GM23338 (cell line): ENCODE measurements around the gene EFCAB12. TPM values are rescaled to one million over a fixed set of nuclear protein-coding genes. Genes with fewer than 3 reads are reported as not detected.

Experiments
- ATAC-seq: fragments of 200-7000 bp; cut with Tn5 transposase; 3 replicates; pipeline ENCODE4 v1.9.1; 2020
- DNase-seq: peaks from one replicate; pipeline ENCODE4 v3.0.0-alpha.2; 2015; ENCODE audit warnings: low spot score
- H2AFZ ChIP-seq: fragments of 200-600 bp; sonication (generic); 2 replicates; pipeline ENCODE4 v1.8.0; 2016; ENCODE audit warnings: antibody characterized with exemption, mild to moderate bottlenecking, moderate library complexity
- H3F3A ChIP-seq: fragments of 200-600 bp; sonication (generic); replicated peaks from 2 replicates; pipeline ENCODE4 v1.8.0; 2017; ENCODE audit warnings: antibody characterized with exemption, mixed run types, low read depth
- H3K27ac ChIP-seq: fragments of 200-600 bp; sonication (generic); 2 replicates; pipeline ENCODE4 v1.6.1; 2016; ENCODE audit warnings: low read depth
- H3K27me3 ChIP-seq: fragments of 200-600 bp; sonication (generic); 2 replicates; pipeline ENCODE4 v1.8.0; 2016; ENCODE audit warnings: mild to moderate bottlenecking, mixed run types, moderate library complexity; ENCODE audit not compliant: insufficient read depth
- H3K36me3 ChIP-seq: fragments of 200-600 bp; sonication (generic); 2 replicates; pipeline ENCODE4 v1.8.0; 2016; ENCODE audit warnings: mild to moderate bottlenecking; ENCODE audit not compliant: insufficient read depth
- H3K4me1 ChIP-seq: fragments of 200-600 bp; sonication (generic); 2 replicates; pipeline ENCODE4 v1.8.0; 2016; ENCODE audit warnings: mild to moderate bottlenecking, moderate library complexity; ENCODE audit not compliant: insufficient read depth
- H3K4me2 ChIP-seq: fragments of 200-600 bp; sonication (generic); 2 replicates; pipeline ENCODE4 v1.7.1; 2017; ENCODE audit warnings: mixed run types
- H3K4me3 ChIP-seq: fragments of 200-600 bp; sonication (generic); 2 replicates; pipeline ENCODE4 v1.6.1; 2016; ENCODE audit warnings: mixed run types
- H3K79me2 ChIP-seq: fragments of 200-600 bp; sonication (generic); replicated peaks from 2 replicates; pipeline ENCODE4 v1.8.0; 2017; ENCODE audit warnings: mild to moderate bottlenecking; ENCODE audit not compliant: insufficient read depth
- H3K9me2 ChIP-seq: fragments of 200-600 bp; sonication (generic); 2 replicates; pipeline ENCODE4 v1.8.0; 2017; ENCODE audit not compliant: insufficient read depth
- H4K20me1 ChIP-seq: fragments of 200-600 bp; sonication (generic); replicated peaks from 2 replicates; pipeline ENCODE4 v1.8.0; 2017; ENCODE audit warnings: mild to moderate bottlenecking; ENCODE audit not compliant: insufficient read depth
- H3K27ac Mint-ChIP-seq: 2 replicates; pipeline ENCODE4 v1.8.0; 2020; ENCODE audit warnings: inconsistent platforms, mild to moderate bottlenecking, moderate library complexity, mixed read lengths
- H3K27me3 Mint-ChIP-seq: 3 replicates; pipeline ENCODE4 v1.8.0; 2022; ENCODE audit warnings: low read depth, mild to moderate bottlenecking, moderate library complexity, mixed read lengths, inconsistent platforms; ENCODE audit not compliant: insufficient read depth, poor library complexity
- H3K36me3 Mint-ChIP-seq: 3 replicates; pipeline ENCODE4 v1.8.0; 2021; ENCODE audit warnings: low read depth, mild to moderate bottlenecking, inconsistent platforms, moderate library complexity, mixed read lengths
- H3K4me1 Mint-ChIP-seq: 3 replicates; pipeline ENCODE4 v1.8.0; 2020; ENCODE audit warnings: mild to moderate bottlenecking, inconsistent platforms, mixed read lengths
- H3K4me3 Mint-ChIP-seq: 3 replicates; pipeline ENCODE4 v1.8.0; 2021; ENCODE audit warnings: moderate library complexity, mild to moderate bottlenecking, inconsistent platforms, mixed read lengths
- H3K9me3 Mint-ChIP-seq: 3 replicates; pipeline ENCODE4 v1.8.0; 2020; ENCODE audit warnings: moderate library complexity, mild to moderate bottlenecking, inconsistent platforms, mixed read lengths
- CREB1 ChIP-seq: fragments of 250-450 bp; sonication (Bioruptor Pico); IDR thresholded peaks from 2 replicates; pipeline ENCODE4 v1.5.0; 2020; ENCODE audit warnings: low read depth, mild to moderate bottlenecking, moderate library complexity
- EZH2 ChIP-seq: fragments of 200-600 bp; sonication (generic); IDR thresholded peaks from one replicate; pipeline ENCODE4 v1.8.0; 2017; ENCODE audit warnings: antibody characterized with exemption, mild to moderate bottlenecking, low read depth; ENCODE audit not compliant: unreplicated experiment
- EZH2phosphoT487 ChIP-seq: fragments of 200-600 bp; sonication (generic); IDR thresholded peaks from one replicate; pipeline ENCODE4 v1.8.1; 2018; ENCODE audit warnings: antibody characterized with exemption; ENCODE audit not compliant: unreplicated experiment
- JUNB ChIP-seq: IDR thresholded peaks from one replicate; pipeline ENCODE4 v1.6.1; 2016; ENCODE audit warnings: antibody characterized with exemption; ENCODE audit not compliant: unreplicated experiment
- NANOG ChIP-seq: IDR thresholded peaks from 2 replicates; pipeline ENCODE4 v1.6.1; 2016; ENCODE audit warnings: antibody characterized with exemption, borderline replicate concordance
- POLR2AphosphoS5 ChIP-seq: IDR thresholded peaks from 2 replicates; pipeline ENCODE4 v1.6.1; 2016; ENCODE audit warnings: antibody characterized with exemption, low read depth
- ZNF114 ChIP-seq: fragments of 250-450 bp; sonication (Bioruptor Pico); IDR thresholded peaks from 2 replicates; pipeline ENCODE4 v1.5.0; 2020; ENCODE audit warnings: mild to moderate bottlenecking, moderate library complexity
- ZNF331 ChIP-seq: fragments of 250-450 bp; sonication (Bioruptor Pico); IDR thresholded peaks from 2 replicates; pipeline ENCODE4 v1.5.0; 2020; ENCODE audit warnings: low read depth, mild to moderate bottlenecking, moderate library complexity
- polyA plus RNA-seq: library from polyadenylated mRNA; unstranded; fragments of >200 nt; fragmentation: Nextera tagmentation; extraction: Ambion mirVana; gene quantifications from 2 replicates; pipeline ENCODE4 v1.2.1, GENCODE V29; 2016
- total RNA-seq: library from RNA; depleted of rRNA; stranded (reverse); fragments of >200 nt; shearing (Covaris generic); gene quantifications from 2 replicates; pipeline ENCODE4 v1.2.3, GENCODE V29; 2014
- TF ChIP-seq, protein P1 (sequence below): fragments of 250-450 bp; sonication (Bioruptor Pico); IDR thresholded peaks from 2 replicates; pipeline ENCODE4 v1.5.0; 2020; ENCODE audit warnings: mild to moderate bottlenecking, moderate library complexity
- TF ChIP-seq, protein P2 (sequence below): IDR thresholded peaks from 2 replicates; pipeline ENCODE4 v1.6.1; 2016; ENCODE audit warnings: antibody characterized with exemption
- TF ChIP-seq, protein P3 (sequence below), 2 experiments: fragments of 200-600 bp in 1 of 2; sonication (generic) in 1 of 2; conservative IDR thresholded peaks; 2 replicates each; pipeline versions ENCODE4 v1.5.1 to v1.6.1; 2016 to 2017; ENCODE audit warnings: antibody characterized with exemption in 2 of 2, low read depth in 2 of 2, mild to moderate bottlenecking in 2 of 2, moderate library complexity in 1 of 2

Gene EFCAB12
- total and polyA plus RNA-seq, 2 experiments from 2014 or later = 0.24 to 0.65 TPM

DNA sequence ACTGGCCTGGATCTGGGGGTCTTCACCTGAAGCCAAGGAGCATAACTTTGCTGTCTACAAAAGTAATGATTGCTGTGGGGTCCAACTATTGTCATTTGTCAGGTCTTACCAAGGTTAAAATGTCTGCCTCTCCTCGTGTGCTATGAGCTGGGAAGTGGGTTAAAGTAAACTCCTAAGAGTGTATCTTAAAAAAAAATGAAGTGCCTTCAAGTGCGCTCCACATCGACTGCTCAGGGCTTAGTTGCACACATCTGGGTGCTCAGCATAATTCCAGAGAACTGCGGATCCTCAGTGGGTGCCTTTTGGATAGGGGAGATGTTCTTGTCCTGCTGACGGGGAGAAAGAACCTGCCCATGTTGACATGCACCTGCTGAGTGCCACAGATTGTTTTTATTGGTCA, 40.9 kb downstream of the EFCAB12 start:
- H3K4me3 ChIP-seq = no peak overlapping the region
- H2AFZ ChIP-seq = no peak overlapping the region
- Mint-ChIP-seq H3K4me1 (peaks cover 12% of the 10 kb centered on the region), H3K9me3 (no peaks in the 10 kb centered on the region), H3K27ac (no peak overlapping the region), H3K4me3 (no peak overlapping the region), H3K36me3 (peaks cover 51% of the 10 kb centered on the region), H3K27me3 (peaks cover 15% of the 10 kb centered on the region)
- ATAC-seq (no peak), DNase-seq (no peak)
- H3K9me2 ChIP-seq = no peaks in the 10 kb centered on the region
- H3K27ac ChIP-seq = no peak overlapping the region
- H3K36me3 ChIP-seq = peaks cover 7% of the 10 kb centered on the region
- H4K20me1 ChIP-seq = no peaks in the 10 kb centered on the region; the same call in 1 of the 2 replicates
- H3K4me2 ChIP-seq = no peak overlapping the region
- no peak for TF ChIP-seq ZNF114
- no peaks in the 10 kb centered on the region for H3K79me2 ChIP-seq
- peaks cover 6% of the 10 kb centered on the region; the same call in 1 of the 2 replicates for H3K4me1 ChIP-seq
- no peaks in the 10 kb centered on the region for H3F3A ChIP-seq
- no peaks in the 10 kb centered on the region for H3K27me3 ChIP-seq

DNA sequence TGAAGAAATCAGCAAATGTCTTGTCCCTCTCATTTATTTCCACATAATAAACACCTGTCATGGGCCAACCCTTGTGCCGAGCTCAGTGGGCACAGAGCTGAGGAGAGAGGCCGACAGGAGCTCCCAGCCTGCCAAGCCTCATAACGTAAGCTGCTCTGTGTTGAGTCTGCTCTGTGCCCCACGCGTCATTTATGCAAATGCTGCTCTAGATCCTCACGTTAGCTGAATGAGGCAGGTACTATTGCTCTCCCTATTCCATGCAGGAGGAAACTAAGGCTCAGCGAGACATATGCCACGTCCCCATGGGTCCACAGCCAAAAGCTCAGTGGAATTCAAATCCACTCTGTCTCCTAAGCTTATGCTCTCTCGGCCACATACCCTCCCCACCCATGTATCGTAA, 41.5 kb downstream of the EFCAB12 start:
- Histone ChIP-seq H2AFZ (no peak overlapping the region), H3F3A (no peaks in the 10 kb centered on the region), H3K4me1 (peaks cover 6% of the 10 kb centered on the region; the same call in 1 of the 2 replicates), H3K27me3 (no peaks in the 10 kb centered on the region), H3K4me2 (no peak overlapping the region), H3K79me2 (no peaks in the 10 kb centered on the region), H3K36me3 (peaks cover 7% of the 10 kb centered on the region), H3K27ac (no peak overlapping the region), H3K9me2 (no peaks in the 10 kb centered on the region), H4K20me1 (no peaks in the 10 kb centered on the region; the same call in 1 of the 2 replicates), H3K4me3 (no peak overlapping the region)
- Mint-ChIP-seq H3K9me3 (no peaks in the 10 kb centered on the region), H3K4me1 (peaks cover 12% of the 10 kb centered on the region), H3K27ac (no peak overlapping the region), H3K36me3 (peaks cover 47% of the 10 kb centered on the region), H3K4me3 (no peak overlapping the region; the same call in 2 of the 3 replicates), H3K27me3 (peaks cover 15% of the 10 kb centered on the region)
- DNase-seq = no peak
- no peak for ATAC-seq
- TF ChIP-seq ZNF331 (no peak), NANOG (no peak), POLR2AphosphoS5 (no peak), EZH2 (no peak), CREB1 (CRISPR knock-in tag) (no peak), EZH2phosphoT487 (no peak), ZNF114 (no peak), JUNB (no peak)
- TF ChIP-seq, protein P1, sequence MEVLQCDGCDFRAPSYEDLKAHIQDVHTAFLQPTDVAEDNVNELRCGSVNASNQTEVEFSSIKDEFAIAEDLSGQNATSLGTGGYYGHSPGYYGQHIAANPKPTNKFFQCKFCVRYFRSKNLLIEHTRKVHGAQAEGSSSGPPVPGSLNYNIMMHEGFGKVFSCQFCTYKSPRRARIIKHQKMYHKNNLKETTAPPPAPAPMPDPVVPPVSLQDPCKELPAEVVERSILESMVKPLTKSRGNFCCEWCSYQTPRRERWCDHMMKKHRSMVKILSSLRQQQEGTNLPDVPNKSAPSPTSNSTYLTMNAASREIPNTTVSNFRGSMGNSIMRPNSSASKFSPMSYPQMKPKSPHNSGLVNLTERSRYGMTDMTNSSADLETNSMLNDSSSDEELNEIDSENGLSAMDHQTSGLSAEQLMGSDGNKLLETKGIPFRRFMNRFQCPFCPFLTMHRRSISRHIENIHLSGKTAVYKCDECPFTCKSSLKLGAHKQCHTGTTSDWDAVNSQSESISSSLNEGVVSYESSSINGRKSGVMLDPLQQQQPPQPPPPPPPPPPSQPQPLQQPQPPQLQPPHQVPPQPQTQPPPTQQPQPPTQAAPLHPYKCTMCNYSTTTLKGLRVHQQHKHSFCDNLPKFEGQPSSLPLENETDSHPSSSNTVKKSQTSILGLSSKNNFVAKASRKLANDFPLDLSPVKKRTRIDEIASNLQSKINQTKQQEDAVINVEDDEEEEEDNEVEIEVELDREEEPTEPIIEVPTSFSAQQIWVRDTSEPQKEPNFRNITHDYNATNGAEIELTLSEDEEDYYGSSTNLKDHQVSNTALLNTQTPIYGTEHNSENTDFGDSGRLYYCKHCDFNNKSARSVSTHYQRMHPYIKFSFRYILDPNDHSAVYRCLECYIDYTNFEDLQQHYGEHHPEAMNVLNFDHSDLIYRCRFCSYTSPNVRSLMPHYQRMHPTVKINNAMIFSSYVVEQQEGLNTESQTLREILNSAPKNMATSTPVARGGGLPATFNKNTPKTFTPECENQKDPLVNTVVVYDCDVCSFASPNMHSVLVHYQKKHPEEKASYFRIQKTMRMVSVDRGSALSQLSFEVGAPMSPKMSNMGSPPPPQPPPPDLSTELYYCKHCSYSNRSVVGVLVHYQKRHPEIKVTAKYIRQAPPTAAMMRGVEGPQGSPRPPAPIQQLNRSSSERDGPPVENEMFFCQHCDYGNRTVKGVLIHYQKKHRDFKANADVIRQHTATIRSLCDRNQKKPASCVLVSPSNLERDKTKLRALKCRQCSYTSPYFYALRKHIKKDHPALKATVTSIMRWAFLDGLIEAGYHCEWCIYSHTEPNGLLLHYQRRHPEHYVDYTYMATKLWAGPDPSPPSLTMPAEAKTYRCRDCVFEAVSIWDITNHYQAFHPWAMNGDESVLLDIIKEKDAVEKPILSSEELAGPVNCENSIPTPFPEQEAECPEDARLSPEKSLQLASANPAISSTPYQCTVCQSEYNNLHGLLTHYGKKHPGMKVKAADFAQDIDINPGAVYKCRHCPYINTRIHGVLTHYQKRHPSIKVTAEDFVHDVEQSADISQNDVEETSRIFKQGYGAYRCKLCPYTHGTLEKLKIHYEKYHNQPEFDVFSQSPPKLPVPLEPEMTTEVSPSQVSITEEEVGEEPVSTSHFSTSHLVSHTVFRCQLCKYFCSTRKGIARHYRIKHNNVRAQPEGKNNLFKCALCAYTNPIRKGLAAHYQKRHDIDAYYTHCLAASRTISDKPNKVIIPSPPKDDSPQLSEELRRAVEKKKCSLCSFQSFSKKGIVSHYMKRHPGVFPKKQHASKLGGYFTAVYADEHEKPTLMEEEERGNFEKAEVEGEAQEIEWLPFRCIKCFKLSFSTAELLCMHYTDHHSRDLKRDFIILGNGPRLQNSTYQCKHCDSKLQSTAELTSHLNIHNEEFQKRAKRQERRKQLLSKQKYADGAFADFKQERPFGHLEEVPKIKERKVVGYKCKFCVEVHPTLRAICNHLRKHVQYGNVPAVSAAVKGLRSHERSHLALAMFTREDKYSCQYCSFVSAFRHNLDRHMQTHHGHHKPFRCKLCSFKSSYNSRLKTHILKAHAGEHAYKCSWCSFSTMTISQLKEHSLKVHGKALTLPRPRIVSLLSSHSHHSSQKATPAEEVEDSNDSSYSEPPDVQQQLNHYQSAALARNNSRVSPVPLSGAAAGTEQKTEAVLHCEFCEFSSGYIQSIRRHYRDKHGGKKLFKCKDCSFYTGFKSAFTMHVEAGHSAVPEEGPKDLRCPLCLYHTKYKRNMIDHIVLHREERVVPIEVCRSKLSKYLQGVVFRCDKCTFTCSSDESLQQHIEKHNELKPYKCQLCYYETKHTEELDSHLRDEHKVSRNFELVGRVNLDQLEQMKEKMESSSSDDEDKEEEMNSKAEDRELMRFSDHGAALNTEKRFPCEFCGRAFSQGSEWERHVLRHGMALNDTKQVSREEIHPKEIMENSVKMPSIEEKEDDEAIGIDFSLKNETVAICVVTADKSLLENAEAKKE (CRISPR knock-in tag) = no peak
- TF ChIP-seq, protein P2, sequence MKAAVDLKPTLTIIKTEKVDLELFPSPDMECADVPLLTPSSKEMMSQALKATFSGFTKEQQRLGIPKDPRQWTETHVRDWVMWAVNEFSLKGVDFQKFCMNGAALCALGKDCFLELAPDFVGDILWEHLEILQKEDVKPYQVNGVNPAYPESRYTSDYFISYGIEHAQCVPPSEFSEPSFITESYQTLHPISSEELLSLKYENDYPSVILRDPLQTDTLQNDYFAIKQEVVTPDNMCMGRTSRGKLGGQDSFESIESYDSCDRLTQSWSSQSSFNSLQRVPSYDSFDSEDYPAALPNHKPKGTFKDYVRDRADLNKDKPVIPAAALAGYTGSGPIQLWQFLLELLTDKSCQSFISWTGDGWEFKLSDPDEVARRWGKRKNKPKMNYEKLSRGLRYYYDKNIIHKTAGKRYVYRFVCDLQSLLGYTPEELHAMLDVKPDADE = no peak
- TF ChIP-seq, protein P3, sequence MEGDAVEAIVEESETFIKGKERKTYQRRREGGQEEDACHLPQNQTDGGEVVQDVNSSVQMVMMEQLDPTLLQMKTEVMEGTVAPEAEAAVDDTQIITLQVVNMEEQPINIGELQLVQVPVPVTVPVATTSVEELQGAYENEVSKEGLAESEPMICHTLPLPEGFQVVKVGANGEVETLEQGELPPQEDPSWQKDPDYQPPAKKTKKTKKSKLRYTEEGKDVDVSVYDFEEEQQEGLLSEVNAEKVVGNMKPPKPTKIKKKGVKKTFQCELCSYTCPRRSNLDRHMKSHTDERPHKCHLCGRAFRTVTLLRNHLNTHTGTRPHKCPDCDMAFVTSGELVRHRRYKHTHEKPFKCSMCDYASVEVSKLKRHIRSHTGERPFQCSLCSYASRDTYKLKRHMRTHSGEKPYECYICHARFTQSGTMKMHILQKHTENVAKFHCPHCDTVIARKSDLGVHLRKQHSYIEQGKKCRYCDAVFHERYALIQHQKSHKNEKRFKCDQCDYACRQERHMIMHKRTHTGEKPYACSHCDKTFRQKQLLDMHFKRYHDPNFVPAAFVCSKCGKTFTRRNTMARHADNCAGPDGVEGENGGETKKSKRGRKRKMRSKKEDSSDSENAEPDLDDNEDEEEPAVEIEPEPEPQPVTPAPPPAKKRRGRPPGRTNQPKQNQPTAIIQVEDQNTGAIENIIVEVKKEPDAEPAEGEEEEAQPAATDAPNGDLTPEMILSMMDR (conservative IDR thresholded peaks at IDR 0.05; ENCODE audit: low read depth in 2 of 2) = no peak
